Stimulated activated CD4-positive, alpha-beta T cell treated with anti-CD3 and anti-CD28 coated beads, Interleukin-4, amount 100 ng/mL, for 1 hour (primary cell): ENCODE measurements around the gene PLEKHB2.
"Not testable (repeated sequence)": the region's sequence is repeated elsewhere in the genome, so short reads cannot be mapped to it uniquely, and the experiment has no call there.

ENCODE experiments used
- DNase-seq: peaks from one replicate; pipeline ENCODE4 v3.0.0-alpha.2; 2020

The PLEKHB2 gene

DNA sequence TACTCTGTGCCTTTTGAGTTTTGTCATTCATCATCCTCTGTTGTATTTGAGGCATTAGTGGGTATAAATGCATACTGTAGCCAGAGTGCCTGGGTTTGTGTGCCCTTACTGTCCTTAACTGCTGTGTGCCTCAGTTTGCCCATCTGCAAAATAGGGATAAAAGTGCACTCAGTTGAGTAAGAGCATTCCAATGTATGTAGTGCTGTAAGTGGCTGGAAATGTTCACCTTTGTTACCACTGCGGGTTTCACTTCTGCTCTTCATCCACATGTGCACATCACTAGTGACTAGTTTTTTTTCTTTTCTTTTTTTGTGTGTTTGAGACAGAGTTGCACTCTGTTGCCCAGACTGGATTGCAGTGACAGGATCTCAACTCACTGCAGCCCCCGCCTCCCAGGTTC is 39.9 kb downstream of the PLEKHB2 start:
- DNase-seq, result no peak

DNA sequence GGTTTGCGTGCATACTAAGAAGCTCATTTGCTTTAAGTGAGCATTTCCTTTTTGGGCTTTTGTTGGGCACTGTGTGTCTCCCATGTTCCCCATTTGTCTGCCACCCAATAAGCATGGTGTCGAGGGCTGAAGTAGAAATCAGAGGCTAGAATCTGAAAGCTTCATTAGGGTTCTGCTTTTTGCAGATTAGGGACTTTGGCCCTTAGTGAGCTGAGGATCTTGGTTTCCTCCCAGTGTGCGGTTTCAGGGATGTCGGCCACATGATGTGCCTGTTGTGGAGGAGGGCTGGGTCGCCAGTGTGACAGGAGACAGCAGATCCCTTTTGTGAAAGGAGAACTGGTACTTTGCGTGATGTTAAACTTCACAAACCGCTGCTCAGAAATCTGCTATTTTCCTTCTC is 41.1 kb downstream of the PLEKHB2 start:
- DNase-seq, result no peak

DNA sequence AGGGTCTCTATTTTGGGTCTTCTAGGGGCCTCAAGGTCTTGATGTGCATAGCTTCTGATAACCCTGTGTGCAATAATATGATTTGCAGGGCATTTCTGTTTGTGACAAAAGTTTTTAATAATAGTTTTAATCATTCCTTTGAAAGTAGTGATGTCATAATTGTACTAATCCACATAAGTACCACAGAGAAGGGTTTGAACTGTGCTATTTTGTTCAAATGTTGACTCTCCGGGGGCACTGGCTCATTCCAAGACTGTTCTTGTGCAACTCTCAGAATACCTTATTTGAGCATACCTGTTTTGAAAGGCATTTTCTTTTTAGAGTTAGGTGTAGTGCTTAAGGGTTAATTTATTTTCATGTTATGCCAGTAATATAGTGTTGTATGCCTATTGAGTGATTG is 41.6 kb downstream of the PLEKHB2 start:
- no peak for DNase-seq

- no peak for DNase-seq
Observed at GRCh38 chr2:131148426-131148825, 43.3 kb downstream of the PLEKHB2 start.

DNA sequence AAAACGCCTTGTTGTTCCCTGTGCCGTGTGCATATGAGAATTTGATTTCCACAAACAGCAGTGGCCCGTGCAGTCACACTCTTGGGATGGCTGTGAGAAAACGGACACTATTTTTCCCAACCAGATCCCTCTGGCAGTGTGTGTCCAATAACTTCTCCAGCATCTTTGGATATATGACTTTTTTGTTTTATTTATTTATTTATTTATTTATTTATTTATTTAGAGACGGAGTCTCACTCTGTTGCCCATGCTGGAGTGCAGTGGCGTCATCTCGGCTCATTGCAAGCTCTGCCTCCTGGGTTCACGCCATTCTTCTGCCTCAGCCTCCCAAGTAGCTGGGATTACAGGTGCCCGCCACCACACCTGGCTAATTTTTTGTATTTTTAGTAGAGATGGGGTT is 45.0 kb downstream of the PLEKHB2 start:
- DNase-seq, result not testable (repeated sequence)

DNA sequence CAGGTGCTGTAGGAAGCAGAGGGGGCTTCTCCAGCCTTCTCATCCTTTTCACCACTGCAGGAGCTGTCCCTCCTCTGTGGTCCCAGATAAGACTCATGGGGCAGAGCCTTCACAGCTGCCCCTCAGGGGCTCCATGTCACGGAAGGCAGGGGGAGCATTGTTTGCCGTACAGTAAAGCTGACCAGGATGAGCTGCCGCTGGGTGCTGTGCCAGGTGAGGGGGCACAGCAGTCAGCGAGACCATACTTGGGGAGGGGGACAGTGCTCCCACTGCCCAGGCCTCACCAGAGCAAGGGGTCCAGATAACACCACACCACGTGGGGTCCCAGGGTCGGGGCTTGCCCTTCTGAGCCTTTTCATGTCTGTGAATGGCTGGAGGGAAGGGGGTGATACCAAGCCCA is 46.3 kb downstream of the PLEKHB2 start:
- DNase-seq, result no peak

- no peak for DNase-seq
Observed at GRCh38 chr2:131152074-131152473, 46.9 kb downstream of the PLEKHB2 start.

DNA sequence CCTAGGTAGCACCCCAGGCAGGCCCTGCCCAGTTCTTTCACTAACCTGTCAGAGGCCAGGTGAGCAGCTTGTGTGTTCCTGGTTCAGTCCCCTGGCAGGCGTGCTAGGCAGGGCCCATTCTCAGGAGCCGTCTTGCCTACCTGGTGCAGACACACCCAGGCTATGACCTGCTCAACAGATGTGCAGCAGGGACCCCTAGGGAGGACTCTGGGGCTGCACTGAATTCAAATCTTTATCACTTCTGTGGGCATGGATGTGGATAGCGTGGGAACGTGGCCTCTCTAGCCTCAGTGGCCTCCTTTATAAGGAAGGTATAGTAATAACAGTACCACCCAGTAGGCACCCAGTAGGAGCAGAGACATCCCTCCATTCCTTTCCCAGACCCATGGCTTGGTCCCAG is 48.4 kb downstream of the PLEKHB2 start:
- no peak for DNase-seq

DNA sequence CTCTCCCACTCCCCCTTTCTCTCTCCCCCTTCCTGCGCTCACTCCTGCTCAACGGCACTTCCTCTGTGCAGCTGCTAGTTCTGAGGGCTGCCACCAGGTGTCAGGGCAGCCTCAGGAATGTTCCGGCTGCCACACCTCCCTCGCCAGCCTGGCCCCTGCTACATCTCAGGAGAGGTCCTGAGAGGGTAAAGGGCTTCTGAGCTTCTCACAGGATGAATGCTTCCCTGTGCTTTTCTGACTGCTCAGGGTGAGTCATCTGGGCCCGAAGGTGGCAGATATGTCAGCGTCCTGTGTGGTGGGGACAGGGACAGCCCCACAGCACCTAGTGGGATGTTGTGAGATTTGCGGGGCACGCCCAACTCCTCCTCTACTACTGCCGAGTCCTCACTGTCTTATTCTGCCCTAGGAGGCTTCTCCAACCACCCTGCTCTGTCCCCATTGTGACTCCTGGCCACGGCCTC is 49.0 kb downstream of the PLEKHB2 start:
- peak; percentile 77 for DNase-seq

- no peak for DNase-seq
Observed at GRCh38 chr2:131154647-131155046, 49.5 kb downstream of the PLEKHB2 start.

DNA sequence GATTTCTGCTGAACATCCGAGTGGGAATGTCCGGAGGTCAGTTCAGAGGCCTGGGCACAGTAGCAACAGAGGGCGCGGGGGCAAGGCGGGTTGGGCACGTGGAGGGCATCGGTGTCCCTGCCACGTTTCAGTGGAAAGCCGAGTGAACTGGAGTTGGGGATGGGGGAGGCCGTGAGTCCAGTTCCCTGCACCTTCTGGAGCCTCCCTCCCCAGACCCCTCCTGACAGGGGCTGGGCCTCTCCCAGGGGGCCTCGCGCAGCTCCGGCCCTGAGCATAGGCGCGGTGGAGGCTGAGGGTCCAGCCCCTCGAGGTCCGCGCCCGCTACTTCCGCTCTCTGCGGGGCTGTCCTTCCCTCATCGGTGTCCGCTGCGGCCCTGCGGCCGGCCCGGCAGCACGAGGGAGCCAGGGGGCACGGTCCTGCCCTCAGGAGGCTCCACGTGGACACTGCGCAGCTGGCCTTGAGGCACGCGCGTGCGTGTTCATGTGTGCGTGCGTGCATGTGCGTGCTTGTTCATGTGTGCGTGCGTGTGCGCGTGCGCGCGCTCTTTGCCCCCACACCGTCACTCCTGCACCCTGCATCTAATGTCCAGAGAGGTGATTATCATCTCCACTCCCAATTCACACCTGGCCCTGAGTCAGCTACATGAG is 50.2 kb downstream of the PLEKHB2 start:
- DNase-seq, result no peak

- DNase-seq, result no peak
Observed at GRCh38 chr2:131156452-131157149, 51.5 kb downstream of the PLEKHB2 start.

DNA sequence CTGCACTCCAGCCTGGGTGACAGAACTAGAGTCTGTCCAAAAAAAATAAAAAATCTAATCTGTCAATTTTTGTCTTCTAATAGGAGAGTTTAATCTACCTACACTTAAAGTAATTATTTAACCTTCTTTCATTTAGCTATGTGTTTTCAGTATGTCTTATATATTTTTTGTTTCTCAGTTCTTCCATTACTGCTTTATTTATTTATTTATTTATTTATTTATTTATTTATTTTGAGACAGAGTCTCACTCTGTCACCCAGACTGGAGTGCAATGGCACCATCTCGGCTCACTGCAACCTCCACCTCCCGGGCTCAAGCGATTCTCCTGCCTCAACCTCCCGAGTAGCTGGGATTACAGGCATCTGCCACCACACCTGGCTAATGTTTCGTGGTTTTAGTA is 60.4 kb downstream of the PLEKHB2 start:
- DNase-seq, result not testable (repeated sequence)

GRCh38 chr2:131168538-131168937 is 63.4 kb downstream of the PLEKHB2 start:
- DNase-seq, result no peak

GRCh38 chr2:131178050-131178449 is 72.9 kb downstream of the PLEKHB2 start:
- DNase-seq, result not testable (repeated sequence)

DNA sequence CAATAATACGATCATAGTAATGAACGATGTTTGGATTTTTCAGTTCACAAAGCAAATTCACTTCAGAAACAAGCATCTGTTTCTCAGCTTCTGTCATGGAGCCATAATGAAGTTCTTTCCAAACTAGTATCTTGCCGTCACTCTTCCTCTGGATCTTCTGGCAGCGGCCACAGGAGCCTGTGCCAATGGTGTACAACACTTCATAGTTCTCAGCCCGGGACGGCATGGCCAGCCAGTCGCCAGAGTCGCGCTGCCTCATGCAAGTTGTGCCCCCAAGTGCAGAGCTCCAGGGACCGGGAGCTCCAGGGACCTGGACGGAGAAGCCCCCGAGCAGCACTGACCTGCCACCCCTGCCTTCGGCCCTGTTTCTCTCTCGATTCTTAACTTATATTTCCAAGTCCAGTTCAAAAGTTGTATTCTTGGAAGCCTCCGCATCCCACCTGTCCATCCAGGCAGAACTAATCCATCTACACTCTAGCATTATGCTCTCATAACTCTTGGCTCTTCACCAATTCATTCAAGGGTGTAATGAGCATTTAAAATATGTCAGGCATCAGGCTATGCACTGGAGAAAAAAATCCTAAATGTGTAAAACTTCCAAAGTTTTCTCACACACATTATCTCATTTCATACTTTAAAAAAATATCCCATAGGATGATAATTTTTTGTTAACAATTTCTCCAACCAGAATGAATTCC is 73.7 kb downstream of the PLEKHB2 start:
- DNase-seq, result not testable (repeated sequence)

GRCh38 chr2:131181451-131181850 is 76.3 kb downstream of the PLEKHB2 start:
- DNase-seq, result not testable (repeated sequence)

- DNase-seq, result not testable (repeated sequence)
Observed at GRCh38 chr2:131193421-131193820, 88.3 kb downstream of the PLEKHB2 start.

DNA sequence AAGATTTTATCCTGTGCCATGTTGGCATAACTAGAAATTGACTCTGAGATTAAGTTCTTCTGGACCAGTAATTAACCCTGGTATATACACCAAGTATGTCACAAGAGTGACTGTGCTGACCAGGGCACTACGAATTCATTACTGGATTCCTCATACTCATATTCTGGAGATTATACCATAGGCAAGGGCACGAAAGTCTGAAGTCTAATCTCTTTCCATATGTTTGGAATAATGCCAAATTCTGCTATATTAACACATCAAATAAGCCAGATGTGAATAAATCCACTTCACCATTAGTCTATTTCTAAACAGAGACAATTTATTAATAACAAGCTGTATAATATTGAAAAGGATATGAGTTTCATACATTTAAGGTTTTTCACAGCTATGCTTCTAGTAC is 91.0 kb downstream of the PLEKHB2 start:
- DNase-seq, result not testable (repeated sequence)
